ENCODE results near the gene SLC38A2.

The SLC38A2 gene

DNA sequence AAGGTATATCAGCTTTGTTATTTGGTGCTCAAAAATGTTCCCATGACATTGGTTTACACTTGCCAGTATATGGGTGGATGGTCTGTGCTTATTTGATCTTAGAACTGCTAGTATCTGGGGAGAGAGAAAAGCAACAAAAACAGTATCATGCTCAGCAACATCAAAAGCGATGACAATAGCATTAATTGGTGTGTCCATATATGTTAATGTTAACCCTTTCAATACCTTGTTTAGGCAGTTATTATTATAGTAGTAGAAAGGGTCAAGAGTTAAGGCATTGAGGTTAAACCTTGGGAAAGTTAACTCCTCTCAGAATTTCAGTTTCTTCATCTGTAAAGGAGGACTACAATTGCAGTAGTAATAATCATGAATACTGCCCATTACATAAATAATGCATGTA lies 37.4 kb upstream of the SLC38A2 start:
- TF ChIP-seq, protein P1, sequence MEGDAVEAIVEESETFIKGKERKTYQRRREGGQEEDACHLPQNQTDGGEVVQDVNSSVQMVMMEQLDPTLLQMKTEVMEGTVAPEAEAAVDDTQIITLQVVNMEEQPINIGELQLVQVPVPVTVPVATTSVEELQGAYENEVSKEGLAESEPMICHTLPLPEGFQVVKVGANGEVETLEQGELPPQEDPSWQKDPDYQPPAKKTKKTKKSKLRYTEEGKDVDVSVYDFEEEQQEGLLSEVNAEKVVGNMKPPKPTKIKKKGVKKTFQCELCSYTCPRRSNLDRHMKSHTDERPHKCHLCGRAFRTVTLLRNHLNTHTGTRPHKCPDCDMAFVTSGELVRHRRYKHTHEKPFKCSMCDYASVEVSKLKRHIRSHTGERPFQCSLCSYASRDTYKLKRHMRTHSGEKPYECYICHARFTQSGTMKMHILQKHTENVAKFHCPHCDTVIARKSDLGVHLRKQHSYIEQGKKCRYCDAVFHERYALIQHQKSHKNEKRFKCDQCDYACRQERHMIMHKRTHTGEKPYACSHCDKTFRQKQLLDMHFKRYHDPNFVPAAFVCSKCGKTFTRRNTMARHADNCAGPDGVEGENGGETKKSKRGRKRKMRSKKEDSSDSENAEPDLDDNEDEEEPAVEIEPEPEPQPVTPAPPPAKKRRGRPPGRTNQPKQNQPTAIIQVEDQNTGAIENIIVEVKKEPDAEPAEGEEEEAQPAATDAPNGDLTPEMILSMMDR (IDR thresholded peaks at IDR 0.05), result no peak

DNA sequence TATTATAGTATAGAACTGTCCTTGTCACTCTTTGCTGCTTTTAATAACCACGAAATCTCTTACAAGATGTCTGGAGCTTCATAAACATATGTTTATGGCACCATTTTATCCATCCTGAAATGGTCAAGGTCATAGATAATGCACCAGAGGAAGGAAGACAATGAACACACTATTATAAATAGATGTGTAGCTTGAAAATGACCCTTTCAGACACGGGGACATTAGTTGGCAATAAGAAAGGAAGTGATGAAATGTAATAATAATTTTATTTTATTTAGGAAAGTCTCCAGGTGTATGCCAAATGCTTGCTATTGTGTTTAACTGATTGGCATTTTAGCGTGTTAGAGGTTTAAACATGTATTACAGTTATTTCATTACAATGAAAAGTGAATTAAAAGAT lies 36.8 kb upstream of the SLC38A2 start:
- TF ChIP-seq, protein P1 (IDR thresholded peaks at IDR 0.05), result no peak

DNA sequence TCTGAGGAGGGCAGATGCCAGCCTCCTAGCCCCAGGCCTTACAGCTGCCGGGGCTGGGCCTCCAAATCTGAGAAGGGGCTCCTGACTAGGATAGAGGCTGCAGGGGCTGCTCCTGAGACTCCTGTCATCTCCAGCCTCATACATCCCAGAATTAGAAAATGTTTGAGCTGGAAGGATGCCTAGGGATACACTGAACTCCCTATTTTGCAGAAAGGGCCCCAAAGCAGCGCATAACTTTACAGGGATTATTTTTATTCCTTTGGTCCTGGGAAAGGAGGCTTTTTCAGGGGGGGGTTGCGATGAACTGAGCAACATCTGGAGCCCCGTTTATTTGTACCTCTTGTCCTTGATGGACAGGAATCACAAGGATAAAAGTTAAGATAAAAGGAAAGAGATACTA lies 35.9 kb upstream of the SLC38A2 start:
- TF ChIP-seq, protein P1 (IDR thresholded peaks at IDR 0.05), result no peak

DNA sequence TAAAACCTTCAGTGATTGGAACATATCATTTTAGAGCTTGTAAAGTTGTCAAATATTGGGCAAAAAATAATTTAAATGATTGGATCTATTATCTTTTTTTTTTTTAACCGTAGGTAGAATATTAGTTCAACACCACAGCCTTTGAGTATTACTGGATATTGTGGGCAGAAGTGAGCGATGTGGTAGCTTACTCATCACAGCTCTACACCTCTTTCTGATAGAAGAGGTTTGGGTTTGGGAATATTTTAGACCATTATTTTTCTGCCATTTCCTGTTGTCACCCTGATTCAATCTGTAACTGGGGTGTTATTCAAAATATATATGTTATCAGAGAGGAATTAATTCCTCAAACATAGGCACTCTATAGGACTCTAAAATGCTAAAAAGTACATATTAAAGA lies 34.8 kb upstream of the SLC38A2 start:
- TF ChIP-seq, protein P1 (IDR thresholded peaks at IDR 0.05), result no peak

DNA sequence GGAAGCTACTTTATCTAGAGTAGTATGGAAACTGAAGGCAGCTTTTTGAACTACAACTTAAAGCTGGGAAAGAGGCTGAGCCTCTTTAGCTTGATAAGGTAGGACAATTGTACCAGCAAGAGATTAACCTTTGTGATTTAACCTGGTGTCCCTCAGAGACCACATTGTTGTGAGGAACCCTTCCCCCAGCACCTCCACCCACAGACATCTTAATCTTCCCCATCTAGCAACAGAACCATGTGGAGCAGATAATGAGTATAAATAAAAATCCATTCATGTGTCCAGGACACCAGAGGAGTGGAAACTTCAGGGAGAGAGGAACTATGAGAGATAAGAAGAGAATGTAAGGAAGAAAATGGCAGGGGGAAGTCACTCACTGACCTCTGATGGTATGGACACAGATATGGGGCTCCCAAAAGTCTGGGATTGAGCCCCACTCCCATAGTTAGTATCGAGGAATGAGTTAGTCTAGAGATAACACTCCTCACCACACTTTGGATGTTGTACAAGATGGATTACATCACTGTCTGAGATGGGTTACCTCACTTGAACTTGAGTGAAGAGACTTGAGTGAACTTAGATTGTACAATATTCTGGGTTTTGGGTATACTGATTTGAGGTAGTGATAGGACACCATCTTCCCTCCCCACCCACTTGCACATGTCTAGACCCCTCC lies 33.9 kb upstream of the SLC38A2 start:
- TF ChIP-seq, protein P1 (IDR thresholded peaks at IDR 0.05), result no peak

DNA sequence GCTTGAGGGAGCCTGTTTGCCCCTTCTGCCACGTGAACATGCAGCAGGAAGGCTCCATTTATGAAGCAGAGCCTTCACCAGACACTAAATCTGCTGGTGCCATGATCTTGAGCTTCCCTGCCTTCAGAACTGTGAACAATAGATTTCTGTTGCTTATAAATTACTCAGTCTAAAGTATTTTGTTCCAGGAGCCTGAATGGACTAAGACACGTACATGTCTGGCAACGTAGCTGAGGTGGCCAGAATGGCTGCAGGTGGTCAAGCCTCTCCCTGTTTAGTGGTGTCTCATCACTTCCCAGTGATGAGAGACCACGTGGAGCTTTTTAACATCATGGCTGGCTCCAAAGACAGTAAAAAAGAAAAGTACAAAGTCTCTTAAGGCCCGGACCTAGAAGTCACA lies 32.2 kb upstream of the SLC38A2 start:
- TF ChIP-seq, protein P1 (IDR thresholded peaks at IDR 0.05), result no peak

DNA sequence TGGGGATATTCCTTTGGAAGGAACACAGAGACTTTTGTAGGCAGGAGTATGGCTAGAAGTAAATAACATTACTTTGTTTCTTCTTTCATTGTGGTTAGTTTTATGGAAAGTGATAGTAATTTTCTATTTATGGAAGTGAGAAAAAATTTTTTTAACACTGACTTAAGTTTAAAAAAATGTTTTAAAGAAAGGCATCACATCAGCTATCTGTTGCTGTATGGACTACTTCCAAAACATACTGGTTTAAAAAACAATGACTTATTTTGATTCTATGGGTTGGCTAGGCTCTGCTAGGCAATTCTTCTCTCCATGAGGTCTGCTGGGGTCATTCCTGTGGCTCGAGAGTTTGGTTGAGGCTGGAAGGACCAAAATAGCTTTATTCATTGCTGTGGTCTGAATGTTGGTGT lies 31.7 kb upstream of the SLC38A2 start:
- TF ChIP-seq, protein P1 (IDR thresholded peaks at IDR 0.05), result no peak

DNA sequence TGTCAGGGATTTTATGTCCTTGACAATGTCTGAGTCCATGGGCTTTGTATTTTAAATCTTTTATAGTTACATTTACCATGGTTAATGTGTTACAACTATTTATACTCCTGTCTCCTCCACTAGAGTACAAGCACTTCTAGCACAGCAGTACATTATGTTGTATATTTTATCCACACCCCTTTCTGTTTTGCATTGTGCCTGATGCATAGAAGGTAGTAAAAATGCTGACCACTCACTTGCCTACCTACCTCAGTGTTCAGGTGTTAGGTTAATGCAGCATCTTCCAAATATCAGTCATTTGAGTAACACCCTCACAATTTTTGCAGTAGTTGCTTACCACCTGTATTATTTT lies 31.1 kb upstream of the SLC38A2 start:
- TF ChIP-seq, protein P1 (IDR thresholded peaks at IDR 0.05), result no peak
